K562 (cell line): Measurements from ENCODE around the gene WTAP. TPM values are rescaled to one million over a fixed set of nuclear protein-coding genes. Genes with fewer than 3 reads are reported as not detected.
A peak's percentile ranks its signal among the peaks of the same experiment; 100 is the strongest.

Experiments
- ATAC-seq: fragments of 200-7000 bp; cut with Tn5 transposase; 3 replicates; pipeline ENCODE4 v1.9.1; 2020; ENCODE audit warnings: moderate library complexity
- BruUV-seq: library from RNA; stranded (reverse); fragments of 400-500 nt; replicated peaks from 2 replicates; lab custom pipeline; 2021; lab: Mats Ljungman, UMichigan
- CTCF ChIA-PET: fragments of 300-600 bp; formaldehyde crosslinking; extraction: SDS; loops from one replicate; lab custom pipeline; 2021; ENCODE audit warnings: low intra/inter-chr PET ratio; lab: Yijun Ruan, JAX
- POLR2A ChIA-PET: fragments of 300-600, 350-650 bp; sonication (Branson Sonifier 250); formaldehyde crosslinking; extraction: SDS; loops from one replicate; lab custom pipeline; 2021; ENCODE audit warnings: antibody characterized with exemption, inconsistent platforms; lab: Yijun Ruan, JAX
- DNase-seq, 4 experiments: peaks; one replicate each; pipeline versions ENCODE4 v3.0.0 to v3.0.0-alpha.2; 2011 to 2018; ENCODE audit warnings: low spot score in 3 of 4, mixed read lengths in 3 of 4; ENCODE audit errors: extremely low read depth in 1 of 4
- FAIRE-seq: peaks from 2 replicates; lab custom pipeline; 2011; peaks lifted over from hg19 to GRCh38; lab: Jason Lieb, UNC
- H2AFZ ChIP-seq: 2 replicates; pipeline ENCODE4 v1.6.0; 2011; ENCODE audit warnings: low read depth, low read length, control low read depth, inconsistent platforms
- H3K27ac ChIP-seq: fragments of 200-600 bp; 3 replicates; pipeline ENCODE4 v1.8.0; 2011; ENCODE audit warnings: low read depth, mild to moderate bottlenecking, control low read depth, inconsistent platforms, low read length, moderate library complexity, mixed read lengths; ENCODE audit errors: extremely low read depth
- H3K27me3 ChIP-seq, 2 experiments: fragments of 300-600 bp in 1 of 2; 2 replicates in 1 of 2; 3 replicates in 1 of 2; pipeline versions ENCODE4 v1.6.0 to v1.8.0; 2011; ENCODE audit warnings: inconsistent platforms in 2 of 2, low read length in 2 of 2, mild to moderate bottlenecking in 1 of 2, mixed read lengths in 1 of 2, moderate library complexity in 1 of 2; ENCODE audit not compliant: control insufficient read depth in 2 of 2, insufficient read depth in 2 of 2
- H3K36me3 ChIP-seq: fragments of 300-600 bp; 3 replicates; pipeline ENCODE4 v1.8.0; 2011; ENCODE audit warnings: mild to moderate bottlenecking, low read length, inconsistent platforms; ENCODE audit not compliant: control insufficient read depth, insufficient read depth
- H3K4me1 ChIP-seq, 2 experiments: fragments of 200-600 bp in 1 of 2; replicated peaks in 1 of 2; 2 replicates in 1 of 2; 3 replicates in 1 of 2; pipeline versions ENCODE4 v1.5.1 to v1.8.0; 2011; ENCODE audit warnings: inconsistent platforms in 2 of 2, low read length in 2 of 2, mild to moderate bottlenecking in 1 of 2, mixed read lengths in 1 of 2, moderate library complexity in 1 of 2; ENCODE audit not compliant: control insufficient read depth in 2 of 2, insufficient read depth in 2 of 2
- H3K4me2 ChIP-seq: 2 replicates; pipeline ENCODE4 v1.6.1; 2011; ENCODE audit warnings: low read length, control low read depth, inconsistent platforms, mixed read lengths; ENCODE audit not compliant: insufficient read depth
- H3K4me3 ChIP-seq: fragments of 200-600 bp; sonication (generic), shearing (Covaris generic); 2 replicates; pipeline ENCODE4 v1.5.1; 2016; ENCODE audit warnings: control low read depth, inconsistent platforms
- H3K79me2 ChIP-seq: fragments of 200-600 bp; 3 replicates; pipeline ENCODE4 v1.8.0; 2011; ENCODE audit warnings: low read length, inconsistent platforms; ENCODE audit not compliant: control insufficient read depth, insufficient read depth
- H3K9ac ChIP-seq, 2 experiments: 2 replicates each; pipeline versions ENCODE4 v1.6.0 to v1.6.1; 2011; ENCODE audit warnings: low read depth in 2 of 2, low read length in 2 of 2, control low read depth in 1 of 2, inconsistent platforms in 1 of 2, mild to moderate bottlenecking in 1 of 2, mixed read lengths in 1 of 2; ENCODE audit not compliant: insufficient read depth in 1 of 2
- H3K9me1 ChIP-seq: one replicate; pipeline ENCODE4 v1.6.0; 2011; ENCODE audit warnings: inconsistent platforms, mild to moderate bottlenecking, low read length, moderate library complexity; ENCODE audit not compliant: control insufficient read depth, insufficient read depth
- H3K9me3 ChIP-seq: replicated peaks from 2 replicates; pipeline ENCODE4 v1.5.1; 2011; ENCODE audit warnings: low read depth, low read length, inconsistent platforms; ENCODE audit not compliant: control insufficient read depth, insufficient read depth
- H4K20me1 ChIP-seq: replicated peaks from 2 replicates; pipeline ENCODE4 v1.6.1; 2011; ENCODE audit warnings: low read length, inconsistent platforms, mixed read lengths; ENCODE audit not compliant: control insufficient read depth, insufficient read depth
- CBX8 ChIP-seq: fragments of 200-600 bp; sonication (generic); IDR thresholded peaks from 2 replicates; pipeline ENCODE4 v1.6.1; 2012; ENCODE audit warnings: borderline replicate concordance, mixed run types, low read depth, mild to moderate bottlenecking, moderate library complexity, mixed read lengths, low read length, control low read depth, inconsistent platforms; ENCODE audit not compliant: poor library complexity, severe bottlenecking; ENCODE audit errors: extremely low read depth
- EGR1 ChIP-seq: fragments of 450-650 bp; conservative IDR thresholded peaks from 2 replicates; pipeline ENCODE4 v1.6.1; 2017; ENCODE audit warnings: mild to moderate bottlenecking
- TAL1 ChIP-seq: fragments of 450-650 bp; IDR thresholded peaks from 2 replicates; pipeline ENCODE4 v1.6.1; 2016; ENCODE audit warnings: mild to moderate bottlenecking
- ZFP36 ChIP-seq: fragments of 150-350 bp; IDR thresholded peaks from 2 replicates; pipeline ENCODE4 v1.6.1; 2018; ENCODE audit warnings: low read length, low read depth; ENCODE audit not compliant: partially characterized antibody
- ZNF766 ChIP-seq: fragments of 200-800 bp; sonication (Bioruptor generic); conservative IDR thresholded peaks from 2 replicates; pipeline ENCODE4 v1.6.1; 2016; ENCODE audit warnings: missing genetic modification characterization, missing compliant biosample characterization
- WGBS: fragments of 100-300 bp; shearing (Covaris generic); methylation state at CpG from one replicate; pipeline ENCODE4 v1.1.6; 2016; ENCODE audit warnings: low coverage, mixed read lengths; ENCODE audit not compliant: insufficient coverage; ENCODE audit errors: missing lambda C conversion rate; 5-methylcytosine and 5-hydroxymethylcytosine counted together
- in situ Hi-C: fragments of 300-500 bp; cut with MboI; formaldehyde crosslinking; loops from 4 replicates; pipeline ENCODE4 v1.15.0; 2018; ENCODE audit warnings: inconsistent platforms, mixed read lengths
- intact Hi-C: fragments of 100-400 bp; cut with micrococcal nuclease; formaldehyde crosslinking; loops from 2 replicates; pipeline ENCODE4 v1.14.2; 2022
- polyA plus RNA-seq, 8 experiments: library from polyadenylated mRNA; depleted of rRNA in 4 of 8; stranded (reverse) in 5 of 8; unstranded in 3 of 8; fragments of >200 nt; fragmentation: Nextera tagmentation in 2 of 8; fragmentation: Illumina TruSeq in 1 of 8; extraction: Ambion mirVana in 2 of 8; extraction: Trizol in 1 of 8; gene quantifications; 2 replicates each; pipeline versions ENCODE4 v1.2.1 to v1.2.3, GENCODE V29; 2011 to 2014; ENCODE audit warnings: inconsistent platforms in 1 of 8, missing spikeins in 1 of 8
- total RNA-seq, 7 experiments: library from RNA; depleted of rRNA in 6 of 7; stranded (reverse); fragments of >200 nt in 6 of 7; fragmentation: Illumina TruSeq in 2 of 7; extraction: Trizol in 2 of 7; gene quantifications; 2 replicates each; pipeline versions ENCODE4 v1.2.1 to v1.2.3, GENCODE V29; 2011 to 2021; ENCODE audit warnings: low replicate concordance in 1 of 7
- TF ChIP-seq, protein P1 (sequence below): fragments of 200-600 bp; sonication (generic); IDR thresholded peaks from one replicate; pipeline ENCODE4 v1.6.1; 2012; ENCODE audit warnings: mild to moderate bottlenecking, low read depth, low read length, inconsistent platforms
- TF ChIP-seq, protein P2 (sequence below): sonication (generic); formaldehyde crosslinking; IDR thresholded peaks from 2 replicates; pipeline ENCODE4 v1.8.0; 2022; ENCODE audit warnings: mild to moderate bottlenecking, low read depth, missing genetic modification reagents

Gene WTAP
- total and polyA plus RNA-seq, 9 of the 15 experiments (the other 6 are each of a cell fraction or from before 2014, with no cell fraction given) = 52.4 to 156 (median 110) TPM

DNA sequence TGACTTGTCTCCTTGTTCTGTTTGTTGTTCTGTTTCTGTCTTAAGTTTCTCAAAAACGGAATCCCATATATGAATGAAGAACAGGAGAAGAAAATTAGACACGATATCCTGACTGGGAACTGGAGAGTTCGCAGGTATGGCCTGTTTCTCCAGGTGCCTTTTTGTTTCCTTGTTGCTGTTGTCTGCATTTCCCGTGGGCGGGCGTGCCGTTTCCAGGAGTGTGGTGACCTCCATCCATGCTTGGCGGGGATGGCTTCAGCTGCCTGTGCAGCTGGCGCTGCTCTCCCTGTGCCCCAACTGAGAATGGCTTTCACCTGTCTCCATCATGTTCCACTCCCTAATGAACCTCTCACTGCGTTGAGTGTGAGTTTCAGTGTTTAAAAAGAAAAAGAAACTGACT, 77.2 kb downstream of the WTAP start:
- Histone ChIP-seq H3K9ac (no peak overlapping the region), H3K27ac (no peak overlapping the region)
- no peak for FAIRE-seq

More for the DNA sequence above, 77.2 kb downstream of the WTAP start:
- Histone ChIP-seq H3K9me1 (no peaks in the 10 kb centered on the region), H3K4me3 (no peak overlapping the region), H3K27me3 (peaks cover 4 to 30% of the 10 kb centered on the region in 2 experiments), H3K79me2 (no peaks in the 10 kb centered on the region), H2AFZ (0 out of 2 replicates have a peak overlapping the region, but pooled peaks have one; percentile 16), H3K4me1 (peaks cover 7 to 16% of the 10 kb centered on the region in 2 experiments; a peak in 4 of 5 replicates), H3K36me3 (0 out of 3 replicates have a peak, but pooled peaks cover 2% of the 10 kb centered on the region), H4K20me1 (no peaks in the 10 kb centered on the region), H3K4me2 (no peak overlapping the region; the same call in 1 of the 2 replicates), H3K9me3 (no peaks in the 10 kb centered on the region)
- ChIA-PET CTCF (interaction anchor here (0.6 kb wide), 1 partner anchor 111 kb away, joined by 3 read pairs; the partner anchor contains the start of gene SOD2), POLR2A (interaction anchor here (3.0 kb wide), 1 partner anchor 15 kb away, joined by 24 read pairs; the partner anchor contains the start of genes MRPL18 and TCP1)
- in situ Hi-C loops (no loop called here), intact Hi-C loops (no loop called here)
- DNase-seq (no peak), ATAC-seq (peak; percentile 19)
- WGBS = 21% methylated on average over 10 of the region's 10 CpGs
- no TSS peak for BruUV-seq
- TF ChIP-seq ZNF766 (CRISPR knock-in tag) (no peak), ZFP36 (peak; percentile 19), TAL1 (no peak), CBX8 (peak; percentile 88), EGR1 (peak; percentile 19; the same call in 1 of the 2 replicates)
- TF ChIP-seq, protein P1, sequence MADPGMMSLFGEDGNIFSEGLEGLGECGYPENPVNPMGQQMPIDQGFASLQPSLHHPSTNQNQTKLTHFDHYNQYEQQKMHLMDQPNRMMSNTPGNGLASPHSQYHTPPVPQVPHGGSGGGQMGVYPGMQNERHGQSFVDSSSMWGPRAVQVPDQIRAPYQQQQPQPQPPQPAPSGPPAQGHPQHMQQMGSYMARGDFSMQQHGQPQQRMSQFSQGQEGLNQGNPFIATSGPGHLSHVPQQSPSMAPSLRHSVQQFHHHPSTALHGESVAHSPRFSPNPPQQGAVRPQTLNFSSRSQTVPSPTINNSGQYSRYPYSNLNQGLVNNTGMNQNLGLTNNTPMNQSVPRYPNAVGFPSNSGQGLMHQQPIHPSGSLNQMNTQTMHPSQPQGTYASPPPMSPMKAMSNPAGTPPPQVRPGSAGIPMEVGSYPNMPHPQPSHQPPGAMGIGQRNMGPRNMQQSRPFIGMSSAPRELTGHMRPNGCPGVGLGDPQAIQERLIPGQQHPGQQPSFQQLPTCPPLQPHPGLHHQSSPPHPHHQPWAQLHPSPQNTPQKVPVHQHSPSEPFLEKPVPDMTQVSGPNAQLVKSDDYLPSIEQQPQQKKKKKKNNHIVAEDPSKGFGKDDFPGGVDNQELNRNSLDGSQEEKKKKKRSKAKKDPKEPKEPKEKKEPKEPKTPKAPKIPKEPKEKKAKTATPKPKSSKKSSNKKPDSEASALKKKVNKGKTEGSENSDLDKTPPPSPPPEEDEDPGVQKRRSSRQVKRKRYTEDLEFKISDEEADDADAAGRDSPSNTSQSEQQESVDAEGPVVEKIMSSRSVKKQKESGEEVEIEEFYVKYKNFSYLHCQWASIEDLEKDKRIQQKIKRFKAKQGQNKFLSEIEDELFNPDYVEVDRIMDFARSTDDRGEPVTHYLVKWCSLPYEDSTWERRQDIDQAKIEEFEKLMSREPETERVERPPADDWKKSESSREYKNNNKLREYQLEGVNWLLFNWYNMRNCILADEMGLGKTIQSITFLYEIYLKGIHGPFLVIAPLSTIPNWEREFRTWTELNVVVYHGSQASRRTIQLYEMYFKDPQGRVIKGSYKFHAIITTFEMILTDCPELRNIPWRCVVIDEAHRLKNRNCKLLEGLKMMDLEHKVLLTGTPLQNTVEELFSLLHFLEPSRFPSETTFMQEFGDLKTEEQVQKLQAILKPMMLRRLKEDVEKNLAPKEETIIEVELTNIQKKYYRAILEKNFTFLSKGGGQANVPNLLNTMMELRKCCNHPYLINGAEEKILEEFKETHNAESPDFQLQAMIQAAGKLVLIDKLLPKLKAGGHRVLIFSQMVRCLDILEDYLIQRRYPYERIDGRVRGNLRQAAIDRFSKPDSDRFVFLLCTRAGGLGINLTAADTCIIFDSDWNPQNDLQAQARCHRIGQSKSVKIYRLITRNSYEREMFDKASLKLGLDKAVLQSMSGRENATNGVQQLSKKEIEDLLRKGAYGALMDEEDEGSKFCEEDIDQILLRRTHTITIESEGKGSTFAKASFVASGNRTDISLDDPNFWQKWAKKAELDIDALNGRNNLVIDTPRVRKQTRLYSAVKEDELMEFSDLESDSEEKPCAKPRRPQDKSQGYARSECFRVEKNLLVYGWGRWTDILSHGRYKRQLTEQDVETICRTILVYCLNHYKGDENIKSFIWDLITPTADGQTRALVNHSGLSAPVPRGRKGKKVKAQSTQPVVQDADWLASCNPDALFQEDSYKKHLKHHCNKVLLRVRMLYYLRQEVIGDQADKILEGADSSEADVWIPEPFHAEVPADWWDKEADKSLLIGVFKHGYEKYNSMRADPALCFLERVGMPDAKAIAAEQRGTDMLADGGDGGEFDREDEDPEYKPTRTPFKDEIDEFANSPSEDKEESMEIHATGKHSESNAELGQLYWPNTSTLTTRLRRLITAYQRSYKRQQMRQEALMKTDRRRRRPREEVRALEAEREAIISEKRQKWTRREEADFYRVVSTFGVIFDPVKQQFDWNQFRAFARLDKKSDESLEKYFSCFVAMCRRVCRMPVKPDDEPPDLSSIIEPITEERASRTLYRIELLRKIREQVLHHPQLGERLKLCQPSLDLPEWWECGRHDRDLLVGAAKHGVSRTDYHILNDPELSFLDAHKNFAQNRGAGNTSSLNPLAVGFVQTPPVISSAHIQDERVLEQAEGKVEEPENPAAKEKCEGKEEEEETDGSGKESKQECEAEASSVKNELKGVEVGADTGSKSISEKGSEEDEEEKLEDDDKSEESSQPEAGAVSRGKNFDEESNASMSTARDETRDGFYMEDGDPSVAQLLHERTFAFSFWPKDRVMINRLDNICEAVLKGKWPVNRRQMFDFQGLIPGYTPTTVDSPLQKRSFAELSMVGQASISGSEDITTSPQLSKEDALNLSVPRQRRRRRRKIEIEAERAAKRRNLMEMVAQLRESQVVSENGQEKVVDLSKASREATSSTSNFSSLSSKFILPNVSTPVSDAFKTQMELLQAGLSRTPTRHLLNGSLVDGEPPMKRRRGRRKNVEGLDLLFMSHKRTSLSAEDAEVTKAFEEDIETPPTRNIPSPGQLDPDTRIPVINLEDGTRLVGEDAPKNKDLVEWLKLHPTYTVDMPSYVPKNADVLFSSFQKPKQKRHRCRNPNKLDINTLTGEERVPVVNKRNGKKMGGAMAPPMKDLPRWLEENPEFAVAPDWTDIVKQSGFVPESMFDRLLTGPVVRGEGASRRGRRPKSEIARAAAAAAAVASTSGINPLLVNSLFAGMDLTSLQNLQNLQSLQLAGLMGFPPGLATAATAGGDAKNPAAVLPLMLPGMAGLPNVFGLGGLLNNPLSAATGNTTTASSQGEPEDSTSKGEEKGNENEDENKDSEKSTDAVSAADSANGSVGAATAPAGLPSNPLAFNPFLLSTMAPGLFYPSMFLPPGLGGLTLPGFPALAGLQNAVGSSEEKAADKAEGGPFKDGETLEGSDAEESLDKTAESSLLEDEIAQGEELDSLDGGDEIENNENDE = no peak
- TF ChIP-seq, protein P2, sequence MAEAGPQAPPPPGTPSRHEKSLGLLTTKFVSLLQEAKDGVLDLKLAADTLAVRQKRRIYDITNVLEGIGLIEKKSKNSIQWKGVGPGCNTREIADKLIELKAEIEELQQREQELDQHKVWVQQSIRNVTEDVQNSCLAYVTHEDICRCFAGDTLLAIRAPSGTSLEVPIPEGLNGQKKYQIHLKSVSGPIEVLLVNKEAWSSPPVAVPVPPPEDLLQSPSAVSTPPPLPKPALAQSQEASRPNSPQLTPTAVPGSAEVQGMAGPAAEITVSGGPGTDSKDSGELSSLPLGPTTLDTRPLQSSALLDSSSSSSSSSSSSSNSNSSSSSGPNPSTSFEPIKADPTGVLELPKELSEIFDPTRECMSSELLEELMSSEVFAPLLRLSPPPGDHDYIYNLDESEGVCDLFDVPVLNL (CRISPR knock-in tag) = no peak
